ENCODE measurements around the gene ARHGAP9. TPM values are rescaled to one million over a fixed set of nuclear protein-coding genes. Genes with fewer than 3 reads are reported as not detected.

ARHGAP9 gene
- total RNA-seq, 1 experiment from 2014 or later = 3.6 TPM

GRCh38 chr12:57515408-57515933, 35.8 kb upstream of the ARHGAP9 start:
- CTCF ChIA-PET = interaction anchor here (1.1 kb wide), 1 partner anchor 68 kb away, joined by 4 read pairs; no protein-coding TSS in a partner anchor
- H3K36me3 Mint-ChIP-seq = peaks cover 76% of the 10 kb centered on the region
- DNase-seq (ENCODE audit: low spot score) (no peak), ATAC-seq (no peak)
- no peaks in the 10 kb centered on the region for H3K27me3 Mint-ChIP-seq (ENCODE audit: low read depth)
- TF ChIP-seq, protein P1, sequence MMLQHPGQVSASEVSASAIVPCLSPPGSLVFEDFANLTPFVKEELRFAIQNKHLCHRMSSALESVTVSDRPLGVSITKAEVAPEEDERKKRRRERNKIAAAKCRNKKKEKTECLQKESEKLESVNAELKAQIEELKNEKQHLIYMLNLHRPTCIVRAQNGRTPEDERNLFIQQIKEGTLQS (CRISPR knock-in tag; conservative IDR thresholded peaks at IDR 0.05) = no peak
- TF ChIP-seq ATF1 (CRISPR knock-in tag; IDR thresholded peaks at IDR 0.05) = no peak
- no peak for TF ChIP-seq FOXP1 (CRISPR knock-in tag; IDR thresholded peaks at IDR 0.05; ENCODE audit: borderline replicate concordance)
- no peak for TF ChIP-seq ZNF281 (CRISPR knock-in tag; IDR thresholded peaks at IDR 0.05)
- TF ChIP-seq ZNF532 (CRISPR knock-in tag; IDR thresholded peaks at IDR 0.05; ENCODE audit: borderline replicate concordance) = no peak
- no peak for TF ChIP-seq NFE2L1 (CRISPR knock-in tag; IDR thresholded peaks at IDR 0.05)
- TF ChIP-seq PRRX2 (CRISPR knock-in tag; IDR thresholded peaks at IDR 0.05) = no peak
- no peak for TF ChIP-seq ZNF671 (CRISPR knock-in tag; IDR thresholded peaks at IDR 0.05)
- TF ChIP-seq, protein P2, sequence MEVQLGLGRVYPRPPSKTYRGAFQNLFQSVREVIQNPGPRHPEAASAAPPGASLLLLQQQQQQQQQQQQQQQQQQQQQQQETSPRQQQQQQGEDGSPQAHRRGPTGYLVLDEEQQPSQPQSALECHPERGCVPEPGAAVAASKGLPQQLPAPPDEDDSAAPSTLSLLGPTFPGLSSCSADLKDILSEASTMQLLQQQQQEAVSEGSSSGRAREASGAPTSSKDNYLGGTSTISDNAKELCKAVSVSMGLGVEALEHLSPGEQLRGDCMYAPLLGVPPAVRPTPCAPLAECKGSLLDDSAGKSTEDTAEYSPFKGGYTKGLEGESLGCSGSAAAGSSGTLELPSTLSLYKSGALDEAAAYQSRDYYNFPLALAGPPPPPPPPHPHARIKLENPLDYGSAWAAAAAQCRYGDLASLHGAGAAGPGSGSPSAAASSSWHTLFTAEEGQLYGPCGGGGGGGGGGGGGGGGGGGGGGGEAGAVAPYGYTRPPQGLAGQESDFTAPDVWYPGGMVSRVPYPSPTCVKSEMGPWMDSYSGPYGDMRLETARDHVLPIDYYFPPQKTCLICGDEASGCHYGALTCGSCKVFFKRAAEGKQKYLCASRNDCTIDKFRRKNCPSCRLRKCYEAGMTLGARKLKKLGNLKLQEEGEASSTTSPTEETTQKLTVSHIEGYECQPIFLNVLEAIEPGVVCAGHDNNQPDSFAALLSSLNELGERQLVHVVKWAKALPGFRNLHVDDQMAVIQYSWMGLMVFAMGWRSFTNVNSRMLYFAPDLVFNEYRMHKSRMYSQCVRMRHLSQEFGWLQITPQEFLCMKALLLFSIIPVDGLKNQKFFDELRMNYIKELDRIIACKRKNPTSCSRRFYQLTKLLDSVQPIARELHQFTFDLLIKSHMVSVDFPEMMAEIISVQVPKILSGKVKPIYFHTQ (CRISPR knock-in tag; IDR thresholded peaks at IDR 0.05) = no peak
- TF ChIP-seq SOX15 (CRISPR knock-in tag; IDR thresholded peaks at IDR 0.05) = no peak
- no peak for TF ChIP-seq ZNF219 (CRISPR knock-in tag; IDR thresholded peaks at IDR 0.05; ENCODE audit: borderline replicate concordance)
- TF ChIP-seq, protein P3, sequence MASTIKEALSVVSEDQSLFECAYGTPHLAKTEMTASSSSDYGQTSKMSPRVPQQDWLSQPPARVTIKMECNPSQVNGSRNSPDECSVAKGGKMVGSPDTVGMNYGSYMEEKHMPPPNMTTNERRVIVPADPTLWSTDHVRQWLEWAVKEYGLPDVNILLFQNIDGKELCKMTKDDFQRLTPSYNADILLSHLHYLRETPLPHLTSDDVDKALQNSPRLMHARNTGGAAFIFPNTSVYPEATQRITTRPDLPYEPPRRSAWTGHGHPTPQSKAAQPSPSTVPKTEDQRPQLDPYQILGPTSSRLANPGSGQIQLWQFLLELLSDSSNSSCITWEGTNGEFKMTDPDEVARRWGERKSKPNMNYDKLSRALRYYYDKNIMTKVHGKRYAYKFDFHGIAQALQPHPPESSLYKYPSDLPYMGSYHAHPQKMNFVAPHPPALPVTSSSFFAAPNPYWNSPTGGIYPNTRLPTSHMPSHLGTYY (CRISPR knock-in tag; IDR thresholded peaks at IDR 0.05) = no peak
- TF ChIP-seq OVOL2 (CRISPR knock-in tag; IDR thresholded peaks at IDR 0.05; ENCODE audit: borderline replicate concordance) = no peak
- TF ChIP-seq, protein P4, sequence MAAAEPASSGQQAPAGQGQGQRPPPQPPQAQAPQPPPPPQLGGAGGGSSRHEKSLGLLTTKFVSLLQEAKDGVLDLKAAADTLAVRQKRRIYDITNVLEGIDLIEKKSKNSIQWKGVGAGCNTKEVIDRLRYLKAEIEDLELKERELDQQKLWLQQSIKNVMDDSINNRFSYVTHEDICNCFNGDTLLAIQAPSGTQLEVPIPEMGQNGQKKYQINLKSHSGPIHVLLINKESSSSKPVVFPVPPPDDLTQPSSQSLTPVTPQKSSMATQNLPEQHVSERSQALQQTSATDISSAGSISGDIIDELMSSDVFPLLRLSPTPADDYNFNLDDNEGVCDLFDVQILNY (CRISPR knock-in tag; IDR thresholded peaks at IDR 0.05) = no peak
- no peak for TF ChIP-seq SP1 (CRISPR knock-in tag; conservative IDR thresholded peaks at IDR 0.05)
- no peak for TF ChIP-seq PRDM15 (CRISPR knock-in tag; IDR thresholded peaks at IDR 0.05)
- no peak overlapping the region for H3K27ac Mint-ChIP-seq
- H3K9me3 Mint-ChIP-seq = no peaks in the 10 kb centered on the region
- POLR2A ChIA-PET = interaction anchor here (0.5 to 1.2 kb wide), 3 partner anchors 10 to 57 kb away, joined by 3 to 4 read pairs (median 3); partner anchors contain the start of gene GLI1
- H3K4me1 Mint-ChIP-seq = peaks cover 14% of the 10 kb centered on the region
- no peak overlapping the region for H3K4me3 Mint-ChIP-seq
